ENCODE measurements around the gene TSPAN9. TPM values are rescaled to one million over a fixed set of nuclear protein-coding genes. Genes with fewer than 3 reads are reported as not detected.

Gene TSPAN9
- polyA plus RNA-seq, 1 of the 3 experiments (the other 2 are of a cell fraction) = 34.9 TPM

- no peak for TF ChIP-seq RFX5 (IDR thresholded peaks at IDR 0.05; ENCODE audit: low read length)
- no peak for TF ChIP-seq USF2 (IDR thresholded peaks at IDR 0.05; ENCODE audit: borderline replicate concordance, low read depth, low read length)
Measured at GRCh38 chr12:3289702-3290101, 212.5 kb downstream of the TSPAN9 start (continued).

- POLR2A ChIA-PET = no interaction called here
- Histone ChIP-seq H3K79me2 (ENCODE audit: insufficient read depth) (no peaks in the 10 kb centered on the region), H3K9me2 (no peaks in the 10 kb centered on the region), H3K27me3 (ENCODE audit: insufficient read depth) (no peaks in the 10 kb centered on the region), H4K20me1 (ENCODE audit: insufficient read depth) (no peaks in the 10 kb centered on the region), H2AFZ (ENCODE audit: low read depth) (no peak overlapping the region), H3K9me3 (no peaks in the 10 kb centered on the region), H3K9ac (no peak overlapping the region), H3K4me1 (ENCODE audit: control insufficient read depth in 1 of 2, insufficient read depth in 2 of 2, low read depth in 1 of 2, low read length in 1 of 2) (peaks cover 0 to 39% of the 10 kb centered on the region in 2 experiments; a peak in 1 of 4 replicates), H3K36me3 (replicated peaks in 1 of 2; ENCODE audit: control insufficient read depth in 1 of 2, insufficient read depth in 2 of 2, low read length in 1 of 2) (no peaks in the 10 kb centered on the region), H3K4me2 (no peak overlapping the region), H3F3A (replicated peaks; ENCODE audit: insufficient read depth) (no peaks in the 10 kb centered on the region), H3K4me3 (ENCODE audit: low read depth in 2 of 2, low read length in 1 of 2) (no peak overlapping the region), H3K27ac (ENCODE audit: low read depth in 2 of 2, low read length in 1 of 2) (no peak overlapping the region)
- 96% methylated on average over 14 of the region's 16 CpGs for WGBS (ENCODE audit: low lambda C conversion rate)
- DNase-seq = no peak
- no peak for TF ChIP-seq RAD21 (IDR thresholded peaks at IDR 0.05; ENCODE audit: low read length)
- TF ChIP-seq IRF3 (IDR thresholded peaks at IDR 0.05; ENCODE audit: low read depth, low read length) = no peak
- no peak for TF ChIP-seq CHD2 (IDR thresholded peaks at IDR 0.05; ENCODE audit: low read length, partially characterized antibody)
- TF ChIP-seq SIN3A (IDR thresholded peaks at IDR 0.05; ENCODE audit: borderline replicate concordance, low read depth, low read length) = no peak
- TF ChIP-seq SMC3 (IDR thresholded peaks at IDR 0.05; ENCODE audit: low read depth, low read length) = no peak
- TF ChIP-seq TCF12 (IDR thresholded peaks at IDR 0.05) = no peak
- TF ChIP-seq MXI1 (IDR thresholded peaks at IDR 0.05; ENCODE audit: low read depth, low read length) = no peak
- CTCF ChIA-PET = interaction anchor here (1.3 to 14.0 kb wide), 5 partner anchors 8 to 512 kb away, joined by 4 to 188 read pairs (median 6); no protein-coding TSS in a partner anchor
Measured at GRCh38 chr12:3291939-3292338, 214.8 kb downstream of the TSPAN9 start.

GRCh38 chr12:3292677-3293412 lies 215.7 kb downstream of the TSPAN9 start:
- Histone ChIP-seq H3K9me2 (no peaks in the 10 kb centered on the region), H3K27ac (ENCODE audit: low read depth in 2 of 2, low read length in 1 of 2) (no peak overlapping the region), H3K4me2 (no peak overlapping the region), H3K9me3 (no peaks in the 10 kb centered on the region), H4K20me1 (ENCODE audit: insufficient read depth) (no peaks in the 10 kb centered on the region), H3K4me1 (ENCODE audit: control insufficient read depth in 1 of 2, insufficient read depth in 2 of 2, low read depth in 1 of 2, low read length in 1 of 2) (peaks cover 0 to 39% of the 10 kb centered on the region in 2 experiments; a peak in 1 of 4 replicates), H3K4me3 (ENCODE audit: low read depth in 2 of 2, low read length in 1 of 2) (no peak overlapping the region), H3K9ac (no peak overlapping the region), H3K79me2 (ENCODE audit: insufficient read depth) (no peaks in the 10 kb centered on the region), H2AFZ (ENCODE audit: low read depth) (no peak overlapping the region), H3K36me3 (replicated peaks in 1 of 2; ENCODE audit: control insufficient read depth in 1 of 2, insufficient read depth in 2 of 2, low read length in 1 of 2) (no peaks in the 10 kb centered on the region), H3F3A (replicated peaks; ENCODE audit: insufficient read depth) (no peaks in the 10 kb centered on the region), H3K27me3 (ENCODE audit: insufficient read depth) (no peaks in the 10 kb centered on the region)
- no peak for TF ChIP-seq ZBTB33 (IDR thresholded peaks at IDR 0.05; ENCODE audit: borderline replicate concordance, low read depth)
- no peak for TF ChIP-seq EZH2phosphoT487 (IDR thresholded peaks at IDR 0.05; ENCODE audit: borderline replicate concordance, low read depth)
- TF ChIP-seq NFIC (IDR thresholded peaks at IDR 0.05; ENCODE audit: borderline replicate concordance) = no peak
- no peak for TF ChIP-seq RXRA (IDR thresholded peaks at IDR 0.05; ENCODE audit: borderline replicate concordance, low read depth)
- no peak for TF ChIP-seq FOXJ3 (CRISPR knock-in tag; IDR thresholded peaks at IDR 0.05)
- no peak for TF ChIP-seq RFX5 (IDR thresholded peaks at IDR 0.05; ENCODE audit: low read length)
- no peak for TF ChIP-seq RCOR1 (IDR thresholded peaks at IDR 0.05; ENCODE audit: low read length)
- no peak for TF ChIP-seq NRF1 (IDR thresholded peaks at IDR 0.05; ENCODE audit: low read depth, low read length)
- no peak for TF ChIP-seq RAD21 (IDR thresholded peaks at IDR 0.05; ENCODE audit: low read length)
- ChIA-PET CTCF (interaction anchor here (1.3 to 14.0 kb wide), 4 partner anchors 7 to 511 kb away, joined by 5 to 188 read pairs (median 38); no protein-coding TSS in a partner anchor), POLR2A (no interaction called here)
- DNase-seq = no peak
- WGBS (ENCODE audit: low lambda C conversion rate) = 91% methylated on average over 10 of the region's 12 CpGs

Data from SK-N-SH (cell line).